ENCODE data around the gene TSPAN2.

DNA sequence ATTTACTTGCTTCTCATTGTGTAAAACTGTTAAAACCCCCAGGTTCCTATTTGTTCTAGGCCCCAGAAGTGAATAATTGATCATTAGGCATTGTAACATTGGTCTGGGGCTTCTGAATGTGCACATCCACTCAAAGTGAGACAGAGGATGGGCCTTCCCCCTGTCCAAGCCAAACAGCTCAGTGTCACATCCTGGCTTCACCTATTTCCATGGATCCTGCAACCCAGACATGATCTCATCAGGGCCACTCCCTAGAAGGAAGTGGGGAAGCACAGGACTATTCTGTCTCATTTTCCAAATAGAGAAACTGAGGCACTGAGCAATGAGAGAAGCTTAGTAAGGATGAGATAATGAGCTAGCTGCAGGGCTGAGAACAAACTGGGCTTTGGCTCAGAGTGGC is 47.4 kb upstream of the TSPAN2 start:
- TF ChIP-seq, protein P1, sequence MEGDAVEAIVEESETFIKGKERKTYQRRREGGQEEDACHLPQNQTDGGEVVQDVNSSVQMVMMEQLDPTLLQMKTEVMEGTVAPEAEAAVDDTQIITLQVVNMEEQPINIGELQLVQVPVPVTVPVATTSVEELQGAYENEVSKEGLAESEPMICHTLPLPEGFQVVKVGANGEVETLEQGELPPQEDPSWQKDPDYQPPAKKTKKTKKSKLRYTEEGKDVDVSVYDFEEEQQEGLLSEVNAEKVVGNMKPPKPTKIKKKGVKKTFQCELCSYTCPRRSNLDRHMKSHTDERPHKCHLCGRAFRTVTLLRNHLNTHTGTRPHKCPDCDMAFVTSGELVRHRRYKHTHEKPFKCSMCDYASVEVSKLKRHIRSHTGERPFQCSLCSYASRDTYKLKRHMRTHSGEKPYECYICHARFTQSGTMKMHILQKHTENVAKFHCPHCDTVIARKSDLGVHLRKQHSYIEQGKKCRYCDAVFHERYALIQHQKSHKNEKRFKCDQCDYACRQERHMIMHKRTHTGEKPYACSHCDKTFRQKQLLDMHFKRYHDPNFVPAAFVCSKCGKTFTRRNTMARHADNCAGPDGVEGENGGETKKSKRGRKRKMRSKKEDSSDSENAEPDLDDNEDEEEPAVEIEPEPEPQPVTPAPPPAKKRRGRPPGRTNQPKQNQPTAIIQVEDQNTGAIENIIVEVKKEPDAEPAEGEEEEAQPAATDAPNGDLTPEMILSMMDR (IDR thresholded peaks at IDR 0.05; ENCODE audit: poor library complexity): no peak
- no peak for TF ChIP-seq EZH2 (IDR thresholded peaks at IDR 0.05; ENCODE audit: borderline replicate concordance)
- TF ChIP-seq EZH2phosphoT487 (IDR thresholded peaks at IDR 0.05; ENCODE audit: low read depth, severe bottlenecking, unreplicated experiment): no peak
